Medulla oblongata (tissue), 1 donor: ENCODE measurements around the gene TEDC1.

Source experiments
- DNase-seq: peaks from one replicate; pipeline ENCODE4 v3.0.0-alpha.2; 2015; ENCODE audit errors: extremely low spot score

The TEDC1 gene

GRCh38 chr14:105495990-105496830, 5.2 kb downstream of the TEDC1 start:
- DNase-seq, result no peak

DNA sequence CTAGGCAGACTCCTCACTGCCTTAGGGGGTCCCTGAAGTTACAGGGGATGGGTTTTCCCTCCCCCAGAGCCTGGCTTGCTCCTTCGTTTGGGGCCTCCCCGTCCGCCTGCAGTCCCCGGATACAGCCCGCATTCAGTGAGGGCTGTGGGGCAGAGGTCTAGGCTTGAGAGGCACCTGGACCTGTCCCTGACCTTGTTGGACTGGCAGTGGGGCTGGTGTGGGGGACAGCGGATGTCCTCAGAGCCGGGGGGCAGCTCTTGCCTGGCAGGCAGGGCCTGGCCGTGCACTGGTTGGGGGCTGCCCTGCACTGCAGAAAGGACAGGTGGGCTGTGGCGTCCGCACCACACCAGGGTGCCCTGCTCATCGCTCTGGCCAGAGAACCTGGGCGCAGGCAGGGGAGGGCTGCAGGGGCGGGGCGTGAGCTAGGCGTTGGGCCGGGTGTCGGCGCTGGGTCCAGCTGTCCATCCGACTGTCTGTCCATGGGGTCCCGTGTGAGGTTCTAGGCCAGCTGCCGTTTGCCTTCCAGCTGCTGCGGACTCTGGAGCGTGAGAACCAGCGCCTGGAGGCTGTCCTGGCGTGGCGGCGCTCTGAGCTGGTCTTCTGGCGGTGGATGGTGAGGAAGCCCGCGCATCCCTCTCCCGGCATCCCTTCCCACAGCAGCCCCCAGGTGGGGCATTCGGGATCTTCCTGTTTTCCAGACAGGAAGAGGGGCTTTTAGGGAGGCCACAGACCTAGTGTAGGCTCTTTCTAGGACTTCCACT, 6.0 kb downstream of the TEDC1 start:
- DNase-seq, result no peak

GRCh38 chr14:105497671-105498429, 6.8 kb downstream of the TEDC1 start:
- DNase-seq, result no peak

- peak; percentile 69 for DNase-seq
These were observed 7.6 kb downstream of the TEDC1 start for GRCh38 chr14:105498430-105499255.

- DNase-seq, result peak; percentile 95
These were observed 8.4 kb downstream of the TEDC1 start for GRCh38 chr14:105499256-105500035.

- DNase-seq, result no peak
These were observed 9.1 kb downstream of the TEDC1 start for GRCh38 chr14:105500036-105500725.

DNA sequence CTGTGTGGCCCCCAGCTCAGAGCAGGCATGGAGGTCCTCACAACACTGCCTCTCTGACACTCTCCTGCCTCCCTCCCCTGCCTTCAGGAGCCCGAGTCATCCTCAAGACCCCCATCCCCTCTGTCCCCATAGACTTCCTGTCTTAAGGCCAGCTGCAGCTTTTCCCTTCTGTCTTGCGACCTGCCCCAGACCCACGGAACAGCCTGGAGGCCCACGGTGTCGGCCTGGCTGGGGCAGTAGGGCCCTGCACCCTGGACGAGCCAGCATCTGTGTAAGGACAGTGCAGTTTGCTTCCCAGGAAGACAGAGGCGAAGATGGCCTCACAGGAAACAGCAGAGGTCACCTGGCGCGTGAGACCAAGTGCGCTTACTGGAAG, 9.7 kb downstream of the TEDC1 start:
- no peak for DNase-seq

- no peak for DNase-seq
These were observed 10.7 kb downstream of the TEDC1 start for GRCh38 chr14:105501504-105502291.

DNA sequence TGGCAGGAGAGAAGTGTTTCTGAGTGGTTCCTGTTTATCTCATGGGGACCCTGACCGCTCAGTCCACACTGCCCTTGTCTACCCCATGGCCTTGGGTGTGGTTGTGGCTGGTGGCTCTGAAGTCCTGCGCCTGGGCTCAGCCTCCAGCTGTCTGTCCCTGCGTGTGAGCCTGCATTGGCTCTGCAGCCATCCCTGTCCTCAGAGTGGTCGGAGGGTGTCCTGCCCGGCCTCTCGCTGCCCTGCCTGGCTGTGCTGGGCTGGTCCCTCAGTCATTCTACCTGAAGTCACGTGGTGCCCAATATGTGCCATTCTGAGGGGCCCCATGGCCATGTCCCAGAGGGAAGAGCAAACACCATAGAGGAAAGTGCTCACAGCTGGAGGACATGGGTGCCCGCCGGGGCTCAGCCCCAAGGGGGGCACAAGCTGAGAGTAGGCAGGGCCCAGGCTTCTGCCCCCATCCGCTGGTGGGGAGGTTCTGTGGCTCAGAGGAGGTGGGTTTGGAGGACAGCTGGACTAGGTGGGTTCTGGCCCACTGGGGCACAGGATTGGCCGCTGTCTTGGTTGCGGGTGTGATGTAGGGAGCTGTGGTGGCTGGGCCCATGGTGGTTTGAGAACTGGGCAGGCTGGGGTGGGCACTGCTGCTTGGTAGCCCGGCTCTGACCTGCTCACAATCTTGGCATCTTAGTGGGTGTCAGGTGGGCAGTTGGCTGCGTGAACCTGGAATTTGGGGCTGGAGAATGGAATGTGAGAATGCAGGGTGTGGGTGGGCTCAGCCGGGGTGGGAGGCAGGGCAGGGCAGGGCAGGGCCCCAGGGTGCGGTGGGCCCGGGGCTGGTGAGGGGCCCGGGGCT, 11.6 kb downstream of the TEDC1 start:
- DNase-seq, result no peak

DNA sequence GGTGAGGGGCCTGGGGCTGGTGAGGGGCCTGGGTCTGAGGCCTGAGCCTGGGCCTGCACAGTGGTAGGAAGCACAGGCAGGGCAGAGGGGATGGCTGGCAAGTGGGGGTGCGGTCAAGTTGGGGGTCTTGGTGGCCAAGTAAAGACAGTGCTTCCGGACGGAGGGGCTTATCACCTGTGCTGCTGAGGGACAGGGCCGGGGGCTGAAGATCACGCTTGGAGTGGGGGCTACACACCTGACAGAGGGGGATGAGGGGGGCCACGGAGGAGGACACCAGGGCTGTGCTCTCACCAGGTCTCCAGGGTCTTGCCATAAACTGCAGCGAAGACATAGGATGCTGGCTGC, 12.2 kb downstream of the TEDC1 start:
- DNase-seq, result no peak

- DNase-seq, result no peak
These were observed 13.1 kb downstream of the TEDC1 start for GRCh38 chr14:105503935-105504692.

GRCh38 chr14:105505101-105505500, 14.1 kb downstream of the TEDC1 start:
- no peak for DNase-seq

DNA sequence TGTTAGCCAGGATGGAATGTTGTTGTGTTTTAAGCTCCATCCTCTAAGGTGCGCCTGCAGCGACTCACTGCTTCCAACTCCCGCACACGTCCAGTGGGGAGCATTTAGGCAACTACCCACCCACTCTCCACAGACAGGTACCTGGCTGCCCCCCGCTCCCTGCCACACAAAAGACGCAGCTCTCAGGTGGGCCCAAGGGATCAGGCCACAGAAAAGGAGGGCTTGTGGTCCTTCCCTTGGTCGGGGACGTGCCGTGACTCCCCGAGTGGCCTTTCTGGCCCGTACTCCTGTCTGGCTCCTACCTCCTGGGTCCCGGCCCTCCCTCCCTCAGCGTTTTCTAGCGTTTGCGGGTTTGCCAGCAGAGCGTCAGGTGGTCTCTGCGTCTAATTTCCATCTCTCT, 16.2 kb downstream of the TEDC1 start:
- no peak for DNase-seq

DNA sequence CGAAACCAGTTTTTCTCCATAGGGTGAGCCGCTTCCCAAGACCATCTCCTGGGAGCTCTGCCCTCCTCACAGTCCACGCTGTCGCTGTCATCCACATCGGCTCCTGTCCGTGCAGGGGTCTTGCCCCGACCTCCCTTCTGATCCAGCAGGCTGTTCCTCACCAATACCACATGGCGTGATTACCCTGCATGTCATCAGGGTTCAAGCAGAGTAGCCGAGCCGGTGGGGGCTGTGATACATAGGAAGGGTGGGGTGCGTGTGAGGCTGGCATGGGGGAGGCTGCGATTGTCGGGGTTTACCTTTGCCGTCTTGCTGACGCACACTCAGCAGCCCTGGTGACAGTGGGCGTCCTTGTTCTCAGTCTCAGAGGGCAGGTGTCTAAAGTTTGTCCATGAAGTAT, 17.0 kb downstream of the TEDC1 start:
- no peak for DNase-seq

GRCh38 chr14:105508601-105509000, 17.6 kb downstream of the TEDC1 start:
- no peak for DNase-seq

GRCh38 chr14:105517096-105517495, 26.1 kb downstream of the TEDC1 start:
- DNase-seq, result no peak

GRCh38 chr14:105519946-105520698, 29.1 kb downstream of the TEDC1 start:
- DNase-seq, result no peak
